H1 (cell line): ENCODE measurements around the gene MOSMO. TPM values are rescaled to one million over a fixed set of nuclear protein-coding genes. Genes with fewer than 3 reads are reported as not detected.

Experiments
- CTCF ChIA-PET: fragments of 300-600 bp; sonication (Branson Sonifier 250); formaldehyde crosslinking; loops from one replicate; lab custom pipeline; 2021; ENCODE audit not compliant: partially characterized antibody; lab: Charles Lee
- POLR2A ChIA-PET: fragments of 300-600 bp; sonication (Branson Sonifier 250); formaldehyde crosslinking; loops from one replicate; lab custom pipeline; 2021; ENCODE audit warnings: inconsistent platforms; ENCODE audit not compliant: partially characterized antibody; lab: Charles Lee
- DNase-seq, 2 experiments: peaks; one replicate each; pipeline versions ENCODE4 v3.0.0 to v3.0.0-alpha.2; 2010 to 2022; ENCODE audit warnings: low spot score in 2 of 2, low read depth in 1 of 2, mixed read lengths in 1 of 2
- FAIRE-seq: peaks from 2 replicates; lab custom pipeline; 2011; peaks lifted over from hg19 to GRCh38; lab: Jason Lieb, UNC
- H2AFZ ChIP-seq: 2 replicates; pipeline ENCODE4 v1.8.1; 2012; ENCODE audit warnings: low read length, inconsistent platforms
- H2AK5ac ChIP-seq: 2 replicates; pipeline ENCODE4 v1.6.1; 2013; ENCODE audit warnings: low read depth, low read length
- H2BK120ac ChIP-seq: replicated peaks from 2 replicates; pipeline ENCODE3; 2013; ENCODE audit warnings: low read depth, low read length, inconsistent platforms
- H2BK12ac ChIP-seq: 2 replicates; pipeline ENCODE4 v1.6.1; 2013; ENCODE audit warnings: low read depth, low read length
- H2BK15ac ChIP-seq: 2 replicates; pipeline ENCODE4 v1.6.1; 2013; ENCODE audit warnings: low read length
- H2BK20ac ChIP-seq: 2 replicates; pipeline ENCODE4 v1.6.1; 2013; ENCODE audit warnings: low read length
- H2BK5ac ChIP-seq: 2 replicates; pipeline ENCODE4 v1.6.1; 2013; ENCODE audit warnings: low read depth, low read length
- H3K14ac ChIP-seq: 2 replicates; pipeline ENCODE4 v1.6.1; 2013; ENCODE audit warnings: inconsistent platforms; ENCODE audit not compliant: insufficient read length
- H3K18ac ChIP-seq: 2 replicates; pipeline ENCODE4 v1.6.1; 2013; ENCODE audit warnings: low read length; ENCODE audit errors: extremely low read depth
- H3K23ac ChIP-seq: 2 replicates; pipeline ENCODE4 v1.6.1; 2013; ENCODE audit warnings: inconsistent platforms; ENCODE audit not compliant: insufficient read length
- H3K23me2 ChIP-seq: 2 replicates; pipeline ENCODE4 v1.6.1; 2013; ENCODE audit warnings: low read depth, low read length
- H3K27ac ChIP-seq: 2 replicates; pipeline ENCODE4 v1.6.1; 2011; ENCODE audit warnings: low read depth, low read length, inconsistent platforms
- H3K27me3 ChIP-seq, 4 experiments: replicated peaks in 1 of 4; 1 replicate in 1 of 4; 2 replicates in 3 of 4; pipeline versions ENCODE4 v1.6.1 to v1.8.1; 2011 to 2013; ENCODE audit warnings: low read length in 3 of 4, mild to moderate bottlenecking in 3 of 4, inconsistent platforms in 2 of 4, mixed read lengths in 2 of 4, moderate library complexity in 1 of 4; ENCODE audit not compliant: control insufficient read depth in 3 of 4, insufficient read depth in 3 of 4; ENCODE audit errors: extremely low read depth in 1 of 4
- H3K36me3 ChIP-seq, 4 experiments: 2 replicates each; pipeline versions ENCODE4 v1.6.1 to v1.8.1; 2011 to 2013; ENCODE audit warnings: mild to moderate bottlenecking in 4 of 4, low read length in 3 of 4, moderate library complexity in 2 of 4, control low read depth in 1 of 4, inconsistent platforms in 1 of 4; ENCODE audit not compliant: insufficient read depth in 4 of 4, control insufficient read depth in 2 of 4
- H3K4ac ChIP-seq: replicated peaks from 2 replicates; pipeline ENCODE3; 2013; ENCODE audit warnings: low read length, low read depth, mixed read lengths, inconsistent platforms; ENCODE audit not compliant: insufficient read length
- H3K4me1 ChIP-seq, 4 experiments: replicated peaks in 1 of 4; 1 replicate in 1 of 4; 2 replicates in 3 of 4; pipeline versions ENCODE4 v1.6.1 to v1.8.1; 2011 to 2013; ENCODE audit warnings: low read length in 3 of 4, inconsistent platforms in 2 of 4, mixed read lengths in 1 of 4; ENCODE audit not compliant: insufficient read depth in 4 of 4, control insufficient read depth in 3 of 4
- H3K4me2 ChIP-seq, 2 experiments: 2 replicates each; pipeline versions ENCODE4 v1.6.1 to v1.8.1; 2011 to 2013; ENCODE audit warnings: low read depth in 2 of 2, low read length in 2 of 2, control low read depth in 1 of 2, inconsistent platforms in 1 of 2, mild to moderate bottlenecking in 1 of 2; ENCODE audit not compliant: insufficient read depth in 1 of 2
- H3K4me3 ChIP-seq, 4 experiments: fragments of 200-600, 300-600 bp in 1 of 4; sonication (generic), shearing (Covaris generic), sonication (Bioruptor Twin) in 1 of 4; 2 replicates each; pipeline versions ENCODE4 v1.5.1 to v1.8.1; 2011 to 2016; ENCODE audit warnings: low read length in 4 of 4, low read depth in 3 of 4, control low read depth in 2 of 4, inconsistent platforms in 2 of 4, mild to moderate bottlenecking in 2 of 4, mixed read lengths in 1 of 4, moderate library complexity in 1 of 4; ENCODE audit not compliant: insufficient read depth in 2 of 4; ENCODE audit errors: extremely low read depth in 1 of 4
- H3K56ac ChIP-seq: replicated peaks from 2 replicates; pipeline ENCODE3; 2013; ENCODE audit warnings: low read depth, mild to moderate bottlenecking, mixed read lengths, low read length, inconsistent platforms; ENCODE audit not compliant: insufficient read length
- H3K79me1 ChIP-seq: 2 replicates; pipeline ENCODE4 v1.6.1; 2013; ENCODE audit warnings: low read depth, low read length, control low read depth
- H3K79me2 ChIP-seq, 2 experiments: 2 replicates each; pipeline versions ENCODE4 v1.6.1 to v1.8.1; 2012 to 2013; ENCODE audit warnings: low read length in 2 of 2, mild to moderate bottlenecking in 2 of 2, inconsistent platforms in 1 of 2; ENCODE audit not compliant: insufficient read depth in 2 of 2, control insufficient read depth in 1 of 2
- H3K9ac ChIP-seq, 4 experiments: replicated peaks in 1 of 4; 1 replicate in 1 of 4; 2 replicates in 3 of 4; pipeline versions ENCODE4 v1.6.1 to v1.8.1; 2011 to 2013; ENCODE audit warnings: low read depth in 3 of 4, low read length in 3 of 4, control low read depth in 2 of 4, mild to moderate bottlenecking in 2 of 4, moderate library complexity in 2 of 4, inconsistent platforms in 1 of 4; ENCODE audit errors: extremely low read depth in 1 of 4
- H3K9me3 ChIP-seq, 2 experiments: 2 replicates each; pipeline versions ENCODE4 v1.6.1 to v1.8.1; 2012 to 2013; ENCODE audit warnings: mild to moderate bottlenecking in 2 of 2, moderate library complexity in 2 of 2, control low read depth in 1 of 2, inconsistent platforms in 1 of 2, low read depth in 1 of 2, low read length in 1 of 2, mixed read lengths in 1 of 2; ENCODE audit not compliant: insufficient read depth in 2 of 2
- H4K20me1 ChIP-seq, 2 experiments: replicated peaks in 1 of 2; 2 replicates each; pipeline versions ENCODE3 to v1.8.1; 2011 to 2013; ENCODE audit warnings: inconsistent platforms in 2 of 2, low read length in 2 of 2, mild to moderate bottlenecking in 1 of 2; ENCODE audit not compliant: insufficient read depth in 2 of 2, control insufficient read depth in 1 of 2
- H4K5ac ChIP-seq: 2 replicates; pipeline ENCODE4 v1.6.1; 2013; ENCODE audit warnings: low read length, low read depth, mixed read lengths, inconsistent platforms; ENCODE audit not compliant: insufficient read length
- H4K8ac ChIP-seq: 2 replicates; pipeline ENCODE4 v1.8.0; 2013; ENCODE audit warnings: mild to moderate bottlenecking, moderate library complexity, low read length, inconsistent platforms; ENCODE audit not compliant: insufficient read depth; ENCODE audit errors: extremely low read depth
- H4K91ac ChIP-seq: replicated peaks from 2 replicates; pipeline ENCODE3; 2013; ENCODE audit warnings: low read length, mixed read lengths, inconsistent platforms; ENCODE audit not compliant: insufficient read length
- CTCF ChIP-seq, 3 experiments: IDR thresholded peaks; 1 replicate in 2 of 3; 2 replicates in 1 of 3; pipeline versions ENCODE4 v1.5.1 to v1.6.1; 2011; ENCODE audit warnings: low read length in 3 of 3, mild to moderate bottlenecking in 3 of 3, inconsistent platforms in 2 of 3, low read depth in 1 of 3, moderate library complexity in 1 of 3; ENCODE audit not compliant: insufficient read depth in 1 of 3; ENCODE audit errors: control extremely low read depth in 1 of 3
- MAFK ChIP-seq: IDR thresholded peaks from 2 replicates; pipeline ENCODE4 v1.6.1; 2012; ENCODE audit warnings: low read depth, mild to moderate bottlenecking, improper control_type of control experiment, low read length
- RAD21 ChIP-seq, 2 experiments: IDR thresholded peaks in 1 of 2; conservative IDR thresholded peaks in 1 of 2; 2 replicates each; pipeline ENCODE4 v1.6.1; 2011; ENCODE audit warnings: low read depth in 2 of 2, low read length in 2 of 2, improper control_type of control experiment in 1 of 2, inconsistent platforms in 1 of 2, mild to moderate bottlenecking in 1 of 2, moderate library complexity in 1 of 2
- SP4 ChIP-seq: IDR thresholded peaks from 2 replicates; pipeline ENCODE4 v1.6.1; 2012; ENCODE audit warnings: low read length, inconsistent platforms
- WGBS, 2 experiments: shearing (Covaris generic) in 1 of 2; methylation state at CpG; one replicate each; pipeline versions ENCODE4 v1.1.6 to v1.1.7; 2013 to 2015; ENCODE audit warnings: low lambda C conversion rate in 2 of 2, mixed read lengths in 2 of 2, inconsistent platforms in 1 of 2, low coverage in 1 of 2, missing lambda C conversion rate in 1 of 2; ENCODE audit not compliant: insufficient replicate concordance in 2 of 2, insufficient coverage in 1 of 2, insufficient read length in 1 of 2; ENCODE audit errors: extremely low coverage in 1 of 2, missing lambda C conversion rate in 1 of 2; 5-methylcytosine and 5-hydroxymethylcytosine counted together
- polyA plus RNA-seq, 7 experiments: library from polyadenylated mRNA; depleted of rRNA in 3 of 7; stranded (reverse) in 5 of 7; unstranded in 2 of 7; fragments of >200 nt in 5 of 7; fragments of 200-250 nt in 2 of 7; gene quantifications; 1 replicate in 5 of 7; 2 replicates in 1 of 7; 4 replicates in 1 of 7; pipeline versions ENCODE4 v1.2.1 to v1.2.3, GENCODE V29; 2011 to 2013; ENCODE audit warnings: missing spikeins in 2 of 7, mixed read lengths in 2 of 7
- total RNA-seq: library from RNA; stranded (reverse); fragmentation: NEBNext Ultra II Directional; extraction: Animal tissue kit (Norgen Biotek cat#: 25700); gene quantifications from 2 replicates; pipeline ENCODE4 v1.2.1, GENCODE V29; 2021

MOSMO gene
- total and polyA plus RNA-seq, 2 of the 8 experiments (the other 6 are each of a cell fraction or from before 2014, with no cell fraction given): 8.6 to 14.8 TPM

GRCh38 chr16:22055881-22056280 is 48.0 kb downstream of the MOSMO start:
- POLR2A ChIA-PET: interaction anchor here (1.2 kb wide), 2 partner anchors 15 to 22 kb away, joined by 3 read pairs; no protein-coding TSS in a partner anchor
- H3K14ac ChIP-seq: no peak overlapping the region
- FAIRE-seq (no peak), DNase-seq (peak in 1 of 2 experiments; percentile 69)
- no peaks in the 10 kb centered on the region for H3K36me3 ChIP-seq
- no peak overlapping the region for H3K27ac ChIP-seq
- no peak overlapping the region for H2BK12ac ChIP-seq
- H3K79me1 ChIP-seq: no peaks in the 10 kb centered on the region
- no peaks in the 10 kb centered on the region for H3K9me3 ChIP-seq
- no peak overlapping the region for H3K4me3 ChIP-seq
- H3K18ac ChIP-seq: no peak overlapping the region
- 56% methylated on average over 5 of the region's 5 CpGs; no CpG with 5 or more reads in 1 of the 2 experiments for WGBS, 2 experiments
- no peak overlapping the region for H2AK5ac ChIP-seq
- no peak overlapping the region for H4K8ac ChIP-seq
- H3K23me2 ChIP-seq: no peaks in the 10 kb centered on the region
- H3K4me2 ChIP-seq: no peak overlapping the region
- H2BK15ac ChIP-seq: no peak overlapping the region
- H3K4ac ChIP-seq: no peak overlapping the region
- H4K91ac ChIP-seq: no peak overlapping the region
- no peak overlapping the region for H2BK120ac ChIP-seq
- H3K56ac ChIP-seq: no peak overlapping the region
- H4K20me1 ChIP-seq: peaks cover 2 to 3% of the 10 kb centered on the region in 2 experiments
- H2BK5ac ChIP-seq: no peak overlapping the region
- H3K4me1 ChIP-seq: no peaks in the 10 kb centered on the region
- H3K27me3 ChIP-seq: no peaks in the 10 kb centered on the region
- no peak overlapping the region for H3K23ac ChIP-seq
- H3K9ac ChIP-seq: no peak overlapping the region
- no peak overlapping the region for H2BK20ac ChIP-seq
- no peak for TF ChIP-seq SP4
- peak; percentile 45 to 59 for TF ChIP-seq RAD21 (IDR thresholded peaks at IDR 0.05 in 1 of 2, conservative IDR thresholded peaks at IDR 0.05 in 1 of 2; ENCODE audit: low read depth in 2 of 2, low read length in 2 of 2)
- TF ChIP-seq CTCF (IDR thresholded peaks at IDR 0.05; ENCODE audit: control extremely low read depth in 1 of 3, insufficient read depth in 1 of 3, low read depth in 1 of 3, low read length in 3 of 3): peak; percentile 59 to 70 (median 67)
- no peak for TF ChIP-seq MAFK
- TF ChIP-seq, all 59 proteins: peak for 2
- Histone ChIP-seq H2AFZ (no peak overlapping the region), H3K79me2 (no peaks in the 10 kb centered on the region), H4K5ac (no peak overlapping the region)
- CTCF ChIA-PET: interaction anchor here (0.5 to 3.2 kb wide), 44 partner anchors 8 to 174 kb away, joined by 3 to 38 read pairs (median 4); partner anchors contain the start of gene VWA3A
